NB4 (cell line): ENCODE measurements around the gene ADCY1.

Source experiments
- DNase-seq: peaks from one replicate; pipeline ENCODE4 v3.0.0; 2010; ENCODE audit warnings: low read depth
- H3K4me3 ChIP-seq: one replicate; pipeline ENCODE4 v1.5.1; 2011; ENCODE audit warnings: mild to moderate bottlenecking, low read depth, low read length, moderate library complexity
- CTCF ChIP-seq: IDR thresholded peaks from one replicate; pipeline ENCODE4 v1.5.1; 2012; ENCODE audit warnings: low read depth, low read length
- MAX ChIP-seq: IDR thresholded peaks from 2 replicates; pipeline ENCODE4 v1.6.1; 2011; ENCODE audit warnings: low read depth, low read length
- MYC ChIP-seq: IDR thresholded peaks from 2 replicates; pipeline ENCODE4 v1.6.1; 2011; ENCODE audit warnings: low read depth, low read length
- POLR2A ChIP-seq: IDR thresholded peaks from 2 replicates; pipeline ENCODE4 v1.6.1; 2011; ENCODE audit warnings: mild to moderate bottlenecking; ENCODE audit not compliant: insufficient read length; ENCODE audit errors: extremely low read depth

The ADCY1 gene

GRCh38 chr7:45579391-45579801 is 5.2 kb downstream of the ADCY1 start:
- DNase-seq: peak; percentile 24
- TF ChIP-seq CTCF (no peak), MAX (no peak), MYC (no peak), POLR2A (no peak)
- H3K4me3 ChIP-seq: no peak overlapping the region

- H3K4me3 ChIP-seq: no peak overlapping the region
- TF ChIP-seq POLR2A: no peak
- peak; percentile 62 for TF ChIP-seq CTCF
- DNase-seq: peak; percentile 18
Measured at GRCh38 chr7:45580053-45580872, 6.1 kb downstream of the ADCY1 start.

- no peak overlapping the region for H3K4me3 ChIP-seq
- DNase-seq: no peak
- TF ChIP-seq MAX (no peak), MYC (no peak), CTCF (no peak), POLR2A (no peak)
Measured at GRCh38 chr7:45581271-45581780, 7.2 kb downstream of the ADCY1 start.

- DNase-seq: no peak
- no peak overlapping the region for H3K4me3 ChIP-seq
- no peak for TF ChIP-seq MYC
- no peak for TF ChIP-seq POLR2A
- TF ChIP-seq MAX: no peak
- TF ChIP-seq CTCF: no peak
Measured at GRCh38 chr7:45582136-45582749, 8.1 kb downstream of the ADCY1 start.

- no peak overlapping the region for H3K4me3 ChIP-seq
- DNase-seq: no peak
- TF ChIP-seq CTCF: no peak
- no peak for TF ChIP-seq POLR2A
- TF ChIP-seq MAX: no peak
Measured at GRCh38 chr7:45582868-45583277, 8.7 kb downstream of the ADCY1 start.
